HepG2 (cell line): ENCODE measurements around the gene RBP5. TPM values are rescaled to one million over a fixed set of nuclear protein-coding genes. Genes with fewer than 3 reads are reported as not detected.
A peak's percentile ranks its signal among the peaks of the same experiment; 100 is the strongest.

Experiments used
- ATAC-seq: fragments of 200-7000 bp; cut with Tn5 transposase; 3 replicates; pipeline ENCODE4 v1.9.1; 2020; ENCODE audit warnings: mild to moderate bottlenecking, moderate library complexity
- BruUV-seq: library from RNA; stranded (reverse); fragments of 400-500 nt; replicated peaks from 2 replicates; lab custom pipeline; 2021; lab: Mats Ljungman, UMichigan
- CTCF ChIA-PET: fragments of 300-600 bp; formaldehyde crosslinking; extraction: SDS; loops from one replicate; lab custom pipeline; 2021; ENCODE audit warnings: low total read pairs, inconsistent platforms, low intra/inter-chr PET ratio; lab: Yijun Ruan, JAX
- POLR2A ChIA-PET: fragments of 350-600 bp; sonication (Branson Sonifier 250); formaldehyde crosslinking; loops from one replicate; lab custom pipeline; 2020; ENCODE audit warnings: antibody characterized with exemption, inconsistent platforms; lab: Yijun Ruan, JAX
- DNase-seq: peaks from one replicate; pipeline ENCODE4 v3.0.0-alpha.2; 2015; ENCODE audit warnings: low spot score
- FAIRE-seq: peaks from 3 replicates; lab custom pipeline; 2011; peaks lifted over from hg19 to GRCh38; lab: Jason Lieb, UNC
- H2AFZ ChIP-seq: one replicate; pipeline ENCODE4 v1.6.1; 2011; ENCODE audit warnings: low read length, inconsistent platforms
- H3K27ac ChIP-seq: fragments of 300-600 bp; 3 replicates; pipeline ENCODE4 v1.8.0; 2011; ENCODE audit warnings: mixed run types, mild to moderate bottlenecking, mixed read lengths, low read length, inconsistent platforms; ENCODE audit not compliant: insufficient read depth; ENCODE audit errors: extremely low read length
- H3K27me3 ChIP-seq, 2 experiments: fragments of 200-600 bp in 1 of 2; 2 replicates in 1 of 2; 3 replicates in 1 of 2; pipeline versions ENCODE4 v1.6.0 to v1.8.0; 2011; ENCODE audit warnings: low read length in 2 of 2, mild to moderate bottlenecking in 2 of 2, moderate library complexity in 2 of 2, inconsistent platforms in 1 of 2; ENCODE audit not compliant: insufficient read depth in 2 of 2, control insufficient read depth in 1 of 2
- H3K36me3 ChIP-seq, 2 experiments: fragments of 200-600 bp in 1 of 2; replicated peaks in 1 of 2; 2 replicates in 1 of 2; 3 replicates in 1 of 2; pipeline versions ENCODE4 v1.5.1 to v1.8.0; 2011; ENCODE audit warnings: low read length in 2 of 2, inconsistent platforms in 1 of 2; ENCODE audit not compliant: insufficient read depth in 2 of 2, control insufficient read depth in 1 of 2
- H3K4me1 ChIP-seq: 2 replicates; pipeline ENCODE4 v1.5.1; 2012; ENCODE audit warnings: low read length, inconsistent platforms; ENCODE audit not compliant: insufficient read depth
- H3K4me2 ChIP-seq: 2 replicates; pipeline ENCODE4 v1.6.0; 2011; ENCODE audit warnings: low read depth, low read length, inconsistent platforms
- H3K4me3 ChIP-seq, 3 experiments: fragments of 200-600 bp in 1 of 3; sonication (generic), shearing (Covaris generic) in 1 of 3; replicated peaks in 1 of 3; 2 replicates each; pipeline ENCODE4 v1.5.1; 2011 to 2016; ENCODE audit warnings: low read length in 3 of 3, inconsistent platforms in 2 of 3, low read depth in 2 of 3, mild to moderate bottlenecking in 2 of 3, control low read depth in 1 of 3, mixed read lengths in 1 of 3; ENCODE audit not compliant: insufficient read depth in 1 of 3
- H3K79me2 ChIP-seq: one replicate; pipeline ENCODE4 v1.6.1; 2011; ENCODE audit warnings: low read length, inconsistent platforms; ENCODE audit not compliant: insufficient read depth
- H3K9ac ChIP-seq: 2 replicates; pipeline ENCODE4 v1.6.0; 2011; ENCODE audit warnings: mild to moderate bottlenecking, low read depth, low read length, inconsistent platforms; ENCODE audit not compliant: insufficient read depth
- H3K9me3 ChIP-seq: 2 replicates; pipeline ENCODE4 v1.5.1; 2012; ENCODE audit warnings: mild to moderate bottlenecking, low read length
- H4K20me1 ChIP-seq: 2 replicates; pipeline ENCODE4 v1.6.0; 2011; ENCODE audit warnings: inconsistent platforms, mild to moderate bottlenecking, low read length, moderate library complexity; ENCODE audit not compliant: insufficient read depth
- ATF7 ChIP-seq, 2 experiments: fragments of 450-650 bp in 1 of 2; sonication (generic) in 1 of 2; formaldehyde crosslinking in 1 of 2; IDR thresholded peaks; 2 replicates each; pipeline versions ENCODE4 v1.4.0 to v1.6.1; 2016 to 2020; ENCODE audit warnings: antibody characterized with exemption in 1 of 2, mild to moderate bottlenecking in 1 of 2, missing genetic modification reagents in 1 of 2
- CREB1 ChIP-seq, 2 experiments: fragments of 450-650 bp in 1 of 2; IDR thresholded peaks; 2 replicates each; pipeline ENCODE4 v1.6.1; 2016 to 2017; ENCODE audit warnings: control low read depth in 1 of 2, mild to moderate bottlenecking in 1 of 2, missing compliant biosample characterization in 1 of 2, missing genetic modification characterization in 1 of 2
- CREBL2 ChIP-seq: sonication (generic); formaldehyde crosslinking; IDR thresholded peaks from 2 replicates; pipeline ENCODE4 v1.8.1; 2023; ENCODE audit warnings: missing genetic modification reagents, mild to moderate bottlenecking, borderline replicate concordance
- FOXA1 ChIP-seq, 2 experiments: fragments of 450-650 bp in 1 of 2; sonication (generic) in 1 of 2; formaldehyde crosslinking in 1 of 2; IDR thresholded peaks; 2 replicates each; pipeline versions ENCODE4 v1.4.0 to v1.6.1; 2016 to 2020; ENCODE audit warnings: missing genetic modification reagents in 1 of 2
- NBN ChIP-seq: fragments of 450-650 bp; conservative IDR thresholded peaks from 2 replicates; pipeline ENCODE4 v1.6.1; 2017
- SNAI1 ChIP-seq: sonication (generic); formaldehyde crosslinking; IDR thresholded peaks from 2 replicates; pipeline ENCODE4 v1.5.0; 2020; ENCODE audit warnings: mild to moderate bottlenecking, missing genetic modification reagents, borderline replicate concordance
- SSRP1 ChIP-seq: IDR thresholded peaks from 2 replicates; pipeline ENCODE4 v1.6.1; 2016; ENCODE audit warnings: control low read depth
- THAP8 ChIP-seq: sonication (generic); formaldehyde crosslinking; IDR thresholded peaks from 2 replicates; pipeline ENCODE4 v1.5.1; 2020; ENCODE audit warnings: missing genetic modification reagents, mild to moderate bottlenecking, borderline replicate concordance
- YEATS4 ChIP-seq: sonication (generic); formaldehyde crosslinking; IDR thresholded peaks from 2 replicates; pipeline ENCODE4 v1.4.0; 2020; ENCODE audit warnings: missing genetic modification reagents, borderline replicate concordance
- ZNF430 ChIP-seq: sonication (generic); formaldehyde crosslinking; IDR thresholded peaks from 2 replicates; pipeline ENCODE4 v1.9.0; 2021; ENCODE audit warnings: mild to moderate bottlenecking, missing genetic modification reagents
- WGBS: methylation state at CpG from one replicate; pipeline ENCODE4 v1.1.6; 2017; ENCODE audit warnings: low lambda C conversion rate; 5-methylcytosine and 5-hydroxymethylcytosine counted together
- in situ Hi-C: cut with HindIII; loops from 2 replicates; pipeline ENCODE4 v1.10.0; 2017; ENCODE audit warnings: low pct_unique_long_range_greater_than_20kb; ENCODE audit not compliant: extremely low pct_ligation_motif_present
- intact Hi-C: fragments of 100-400 bp; cut with micrococcal nuclease; formaldehyde crosslinking; loops from one replicate; pipeline ENCODE4 v1.10.0; 2022; ENCODE audit not compliant: unreplicated experiment
- polyA plus RNA-seq, 8 experiments: library from polyadenylated mRNA; depleted of rRNA in 3 of 8; stranded (reverse) in 7 of 8; unstranded in 1 of 8; fragments of >200 nt; fragmentation: Illumina TruSeq in 4 of 8; extraction: Trizol in 4 of 8; gene quantifications; 2 replicates each; pipeline versions ENCODE4 v1.2.1 to v1.2.3, GENCODE V29; 2011 to 2016; ENCODE audit warnings: low read depth in 4 of 8, missing spikeins in 1 of 8, mixed read lengths in 1 of 8; ENCODE audit not compliant: insufficient read depth in 1 of 8
- total RNA-seq, 5 experiments: library from RNA; depleted of rRNA; stranded (reverse); fragments of >200 nt; fragmentation: Illumina TruSeq; extraction: Trizol; gene quantifications; 2 replicates each; pipeline ENCODE4 v1.2.3, GENCODE V29; 2016; ENCODE audit warnings: low read depth in 1 of 5
- TF ChIP-seq, protein P1 (sequence below): sonication (generic); formaldehyde crosslinking; IDR thresholded peaks from 2 replicates; pipeline ENCODE4 v1.4.0; 2020; ENCODE audit warnings: missing genetic modification reagents, borderline replicate concordance

RBP5 gene
- total and polyA plus RNA-seq, 2 of the 13 experiments (the other 11 are each of a cell fraction or from before 2014, with no cell fraction given): 13.8 to 19.8 TPM

DNA sequence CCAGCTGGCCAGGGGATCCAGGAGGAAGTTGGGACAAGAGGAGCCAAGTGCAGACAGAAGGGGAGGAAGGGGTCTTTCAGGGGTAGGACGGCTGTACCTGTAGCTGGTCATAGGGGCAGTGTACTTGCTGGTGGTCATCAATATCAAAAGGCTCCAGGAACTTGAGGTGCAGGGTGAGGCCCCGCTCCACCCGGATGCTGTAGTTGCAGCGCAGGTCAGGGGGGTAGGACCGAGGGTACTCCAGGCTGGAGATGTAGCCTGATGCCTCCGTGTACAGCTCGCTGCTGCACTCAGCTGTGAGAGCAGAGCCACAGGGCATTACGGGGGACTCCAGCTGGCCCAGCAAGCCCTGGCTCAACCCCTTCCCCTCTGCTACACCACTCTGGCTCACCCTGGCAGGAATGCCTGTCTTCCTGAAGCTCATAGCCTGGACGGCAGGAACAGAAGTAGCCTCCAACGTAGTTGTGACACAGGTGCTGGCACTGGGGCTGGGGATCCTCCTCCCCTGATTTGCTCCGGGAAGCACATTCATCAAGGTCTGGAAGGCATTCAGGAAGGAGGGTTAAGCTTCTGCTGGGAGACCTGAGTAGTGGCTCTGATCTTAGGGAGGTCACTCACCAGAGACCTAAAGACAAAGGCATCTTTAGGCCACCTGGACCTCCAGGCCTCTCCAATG lies 39.4 kb downstream of the RBP5 start:
- BruUV-seq: no TSS peak
- Histone ChIP-seq H2AFZ (no peak overlapping the region), H3K4me1 (peaks cover 27% of the 10 kb centered on the region), H3K4me2 (no peak overlapping the region), H3K9me3 (peaks cover 8% of the 10 kb centered on the region; the same call in 1 of the 2 replicates), H3K79me2 (no peaks in the 10 kb centered on the region), H4K20me1 (no peaks in the 10 kb centered on the region), H3K27ac (no peak overlapping the region), H3K36me3 (no peaks in the 10 kb centered on the region), H3K27me3 (peaks cover 0 to 2% of the 10 kb centered on the region in 2 experiments; a peak in 1 of 5 replicates), H3K9ac (no peak overlapping the region), H3K4me3 (no peak overlapping the region)
- POLR2A ChIA-PET: interaction anchor here (1.2 to 2.7 kb wide), 3 partner anchors 19 to 146 kb away, joined by 4 to 11 read pairs (median 5); partner anchors contain the start of genes C12orf57, C1RL, C1S and RNU7-1
- CTCF ChIA-PET: no interaction called here
- DNase-seq (no peak), ATAC-seq (no peak), FAIRE-seq (no peak)
- in situ Hi-C loops (no loop called here), intact Hi-C loops (no loop called here)
- 83% methylated on average over 1 of the region's 11 CpGs for WGBS
- no peak for TF ChIP-seq SSRP1 (CRISPR knock-in tag)
- no peak for TF ChIP-seq CREBL2 (CRISPR knock-in tag)
- TF ChIP-seq SNAI1: no peak
- TF ChIP-seq YEATS4 (CRISPR knock-in tag): no peak
- no peak for TF ChIP-seq NBN

DNA sequence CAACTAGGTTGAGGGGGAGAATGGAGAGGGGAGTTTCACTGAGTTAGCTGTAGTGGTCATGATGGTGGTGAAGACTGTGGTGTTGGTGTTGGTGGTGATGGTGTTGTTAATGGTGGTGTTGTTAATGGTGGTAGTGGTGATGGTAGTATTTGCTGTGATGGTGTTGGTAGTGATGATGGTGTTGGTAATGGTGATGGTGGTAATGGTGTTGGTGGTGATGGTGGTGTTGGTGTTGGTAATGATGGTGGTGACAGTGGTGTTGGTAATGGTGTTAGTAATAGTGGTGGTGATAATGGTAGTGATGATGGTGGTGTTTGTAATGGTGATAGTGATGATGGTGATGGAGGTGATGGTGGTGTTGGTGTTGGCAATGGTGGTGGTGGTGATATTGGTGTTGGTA lies 45.6 kb downstream of the RBP5 start:
- H2AFZ ChIP-seq: no peak overlapping the region
- ChIA-PET CTCF (interaction anchor here (1.3 kb wide), 1 partner anchor 9 kb away, joined by 3 read pairs; the partner anchor contains the start of gene C1R), POLR2A (no interaction called here)
- H3K79me2 ChIP-seq: no peaks in the 10 kb centered on the region
- H3K4me3 ChIP-seq: no peak overlapping the region
- H3K9ac ChIP-seq: no peak overlapping the region
- H4K20me1 ChIP-seq: no peaks in the 10 kb centered on the region
- H3K4me1 ChIP-seq: peaks cover 25% of the 10 kb centered on the region
- H3K27ac ChIP-seq: no peak overlapping the region
- ATAC-seq (no peak), FAIRE-seq (no peak), DNase-seq (no peak)
- no peaks in the 10 kb centered on the region for H3K36me3 ChIP-seq
- H3K27me3 ChIP-seq: no peaks in the 10 kb centered on the region
- in situ Hi-C loops: no loop called here
- intact Hi-C loops: no loop called here
- no peak overlapping the region for H3K4me2 ChIP-seq
- peaks cover 12% of the 10 kb centered on the region; the same call in 1 of the 2 replicates for H3K9me3 ChIP-seq
- no TSS peak for BruUV-seq
- TF ChIP-seq, protein P1, sequence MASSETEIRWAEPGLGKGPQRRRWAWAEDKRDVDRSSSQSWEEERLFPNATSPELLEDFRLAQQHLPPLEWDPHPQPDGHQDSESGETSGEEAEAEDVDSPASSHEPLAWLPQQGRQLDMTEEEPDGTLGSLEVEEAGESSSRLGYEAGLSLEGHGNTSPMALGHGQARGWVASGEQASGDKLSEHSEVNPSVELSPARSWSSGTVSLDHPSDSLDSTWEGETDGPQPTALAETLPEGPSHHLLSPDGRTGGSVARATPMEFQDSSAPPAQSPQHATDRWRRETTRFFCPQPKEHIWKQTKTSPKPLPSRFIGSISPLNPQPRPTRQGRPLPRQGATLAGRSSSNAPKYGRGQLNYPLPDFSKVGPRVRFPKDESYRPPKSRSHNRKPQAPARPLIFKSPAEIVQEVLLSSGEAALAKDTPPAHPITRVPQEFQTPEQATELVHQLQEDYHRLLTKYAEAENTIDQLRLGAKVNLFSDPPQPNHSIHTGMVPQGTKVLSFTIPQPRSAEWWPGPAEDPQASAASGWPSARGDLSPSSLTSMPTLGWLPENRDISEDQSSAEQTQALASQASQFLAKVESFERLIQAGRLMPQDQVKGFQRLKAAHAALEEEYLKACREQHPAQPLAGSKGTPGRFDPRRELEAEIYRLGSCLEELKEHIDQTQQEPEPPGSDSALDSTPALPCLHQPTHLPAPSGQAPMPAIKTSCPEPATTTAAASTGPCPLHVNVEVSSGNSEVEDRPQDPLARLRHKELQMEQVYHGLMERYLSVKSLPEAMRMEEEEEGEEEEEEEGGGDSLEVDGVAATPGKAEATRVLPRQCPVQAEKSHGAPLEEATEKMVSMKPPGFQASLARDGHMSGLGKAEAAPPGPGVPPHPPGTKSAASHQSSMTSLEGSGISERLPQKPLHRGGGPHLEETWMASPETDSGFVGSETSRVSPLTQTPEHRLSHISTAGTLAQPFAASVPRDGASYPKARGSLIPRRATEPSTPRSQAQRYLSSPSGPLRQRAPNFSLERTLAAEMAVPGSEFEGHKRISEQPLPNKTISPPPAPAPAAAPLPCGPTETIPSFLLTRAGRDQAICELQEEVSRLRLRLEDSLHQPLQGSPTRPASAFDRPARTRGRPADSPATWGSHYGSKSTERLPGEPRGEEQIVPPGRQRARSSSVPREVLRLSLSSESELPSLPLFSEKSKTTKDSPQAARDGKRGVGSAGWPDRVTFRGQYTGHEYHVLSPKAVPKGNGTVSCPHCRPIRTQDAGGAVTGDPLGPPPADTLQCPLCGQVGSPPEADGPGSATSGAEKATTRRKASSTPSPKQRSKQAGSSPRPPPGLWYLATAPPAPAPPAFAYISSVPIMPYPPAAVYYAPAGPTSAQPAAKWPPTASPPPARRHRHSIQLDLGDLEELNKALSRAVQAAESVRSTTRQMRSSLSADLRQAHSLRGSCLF (CRISPR knock-in tag): no peak
- TF ChIP-seq CREB1 (IDR thresholded peaks at IDR 0.05): peak; percentile 81; the same call in 1 of the 2 replicates
- TF ChIP-seq CREB1 (CRISPR knock-in tag; IDR thresholded peaks at IDR 0.05): no peak
- TF ChIP-seq FOXA1 (IDR thresholded peaks at IDR 0.05): peak; percentile 18; the same call in 1 of the 2 replicates
- no peak for TF ChIP-seq FOXA1 (CRISPR knock-in tag; IDR thresholded peaks at IDR 0.05)
- TF ChIP-seq ZNF430: no peak
- TF ChIP-seq THAP8: no peak
- TF ChIP-seq ATF7 (IDR thresholded peaks at IDR 0.05): 0 out of 2 replicates have a peak, but pooled peaks have one; percentile 10
- TF ChIP-seq ATF7 (CRISPR knock-in tag; IDR thresholded peaks at IDR 0.05): no peak
